Panc1 (cell line): Measurements from ENCODE around the gene DYNLT1.

Experiments
- POLR2AphosphoS5 ChIP-seq: IDR thresholded peaks from 2 replicates; pipeline ENCODE4 v1.6.1; 2012; ENCODE audit warnings: mild to moderate bottlenecking, low read depth, low read length, moderate library complexity
- SIN3A ChIP-seq: IDR thresholded peaks from 2 replicates; pipeline ENCODE4 v1.6.1; 2012; ENCODE audit warnings: low read depth, mild to moderate bottlenecking, low read length, moderate library complexity, borderline replicate concordance; ENCODE audit not compliant: insufficient read depth

DNA sequence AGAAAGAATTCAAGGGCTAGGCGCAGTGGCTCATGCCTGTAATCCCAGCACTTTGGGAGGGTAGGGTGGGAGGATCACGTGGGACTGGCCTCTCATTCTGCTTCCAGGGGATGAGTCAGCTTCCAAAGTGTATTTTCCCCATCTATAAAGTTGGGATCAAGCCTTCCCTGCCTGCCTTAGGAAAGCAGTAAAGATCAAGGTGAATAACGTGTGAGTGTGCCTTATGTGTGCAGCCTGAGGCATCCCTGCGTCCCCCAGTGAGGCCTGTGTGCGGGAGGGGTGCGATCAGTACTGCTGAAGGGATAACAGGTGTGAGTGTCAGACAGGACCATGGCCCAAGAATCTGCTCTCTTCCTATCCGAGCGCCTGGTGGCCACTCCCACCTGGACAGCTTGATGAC lies 57.9 kb downstream of the DYNLT1 start:
- TF ChIP-seq POLR2AphosphoS5, result no peak
- no peak for TF ChIP-seq SIN3A
